T-cell (primary cell): ENCODE results near the gene CNTN5. TPM values are rescaled to one million over a fixed set of nuclear protein-coding genes. Genes with fewer than 3 reads are reported as not detected.

Source experiments
- ATAC-seq, 4 experiments: fragments of 200-7000 bp in 3 of 4; fragments of 150-1000 bp in 1 of 4; cut with Tn5 transposase; replicated peaks in 1 of 4; 1 replicate in 3 of 4; 2 replicates in 1 of 4; pipeline ENCODE4 v1.10.0; 2021; ENCODE audit warnings: moderate library complexity in 3 of 4, mild to moderate bottlenecking in 2 of 4, moderate number of reproducible peaks in 1 of 4
- CTCF ChIA-PET, 2 donors: fragments of 300-600 bp; sonication (Branson Sonifier 250); formaldehyde crosslinking; loops; one replicate each; lab custom pipeline; 2022; ENCODE audit warnings: antibody characterized with exemption in 2 of 2; lab: Charles Lee
- POLR2A ChIA-PET, 2 donors: fragments of 300-600 bp; sonication (Branson Sonifier 250); formaldehyde crosslinking; loops; one replicate each; lab custom pipeline; 2022; ENCODE audit warnings: antibody characterized with exemption in 2 of 2; lab: Charles Lee
- DNase-seq, 35 experiments: peaks; one replicate each; pipeline versions ENCODE4 v3.0.0 to v3.0.0-alpha.2; 2013 to 2023
- H3K27ac ChIP-seq: one replicate; pipeline ENCODE4 v1.5.1; 2013; ENCODE audit warnings: low read length
- H3K27me3 ChIP-seq, 2 experiments: replicated peaks in 1 of 2; 1 replicate in 1 of 2; 2 replicates in 1 of 2; pipeline versions ENCODE4 v1.6.1 to v1.7.0; 2013; ENCODE audit warnings: low read length in 1 of 2, mixed read lengths in 1 of 2; ENCODE audit not compliant: control insufficient read depth in 2 of 2, insufficient read depth in 2 of 2; ENCODE audit errors: extremely low read depth in 1 of 2
- H3K36me3 ChIP-seq, 2 donors: 1 replicate in 1 of 2; 2 replicates in 1 of 2; pipeline versions ENCODE4 v1.6.1 to v1.7.0; 2013; ENCODE audit warnings: low read length in 1 of 2; ENCODE audit not compliant: control insufficient read depth in 2 of 2, insufficient read depth in 1 of 2; ENCODE audit errors: extremely low read depth in 1 of 2
- H3K4me1 ChIP-seq, 2 experiments: 1 replicate in 1 of 2; 2 replicates in 1 of 2; pipeline versions ENCODE4 v1.6.1 to v1.7.0; 2013; ENCODE audit warnings: low read length in 2 of 2, mixed read lengths in 1 of 2; ENCODE audit not compliant: insufficient read depth in 2 of 2, control insufficient read depth in 1 of 2; ENCODE audit errors: extremely low read depth in 1 of 2
- H3K4me3 ChIP-seq, 2 donors: 1 replicate in 1 of 2; 2 replicates in 1 of 2; pipeline versions ENCODE4 v1.5.1 to v1.7.0; 2013; ENCODE audit warnings: mild to moderate bottlenecking in 2 of 2, low read length in 1 of 2, moderate library complexity in 1 of 2; ENCODE audit not compliant: control insufficient read depth in 1 of 2; ENCODE audit errors: extremely low read depth in 1 of 2
- H3K9me3 ChIP-seq: 2 replicates; pipeline ENCODE4 v1.7.0; 2013
- H3K27ac Mint-ChIP-seq, 2 donors: one replicate each; pipeline ENCODE4 v1.8.0; 2020 to 2021; ENCODE audit warnings: mild to moderate bottlenecking in 2 of 2, mixed read lengths in 2 of 2
- H3K27me3 Mint-ChIP-seq, 2 donors: one replicate each; pipeline ENCODE4 v1.8.0; 2021 to 2022; ENCODE audit warnings: mixed read lengths in 2 of 2
- H3K36me3 Mint-ChIP-seq: one replicate; pipeline ENCODE4 v1.8.0; 2021; ENCODE audit warnings: mixed read lengths
- H3K4me1 Mint-ChIP-seq, 3 donors: one replicate each; pipeline ENCODE4 v1.8.0; 2020 to 2022; ENCODE audit warnings: mixed read lengths in 3 of 3, mild to moderate bottlenecking in 1 of 3
- H3K4me3 Mint-ChIP-seq, 3 donors: one replicate each; pipeline ENCODE4 v1.8.0; 2020 to 2022; ENCODE audit warnings: mild to moderate bottlenecking in 3 of 3, mixed read lengths in 3 of 3, moderate library complexity in 3 of 3
- H3K9me3 Mint-ChIP-seq, 3 donors: one replicate each; pipeline ENCODE4 v1.8.0; 2020 to 2022; ENCODE audit warnings: mixed read lengths in 3 of 3
- whole genome bisulfite sequencing: methylation state at CpG from one replicate; pipeline ENCODE4 v1.1.5; 2013; ENCODE audit warnings: missing lambda C conversion rate; ENCODE audit not compliant: insufficient coverage; 5-methylcytosine and 5-hydroxymethylcytosine counted together
- total RNA-seq, 35 experiments: library from RNA in 6 of 35; stranded (reverse) in 6 of 35; fragments of 120-200 nt in 1 of 35; gene quantifications; one replicate each; pipeline versions ENCODE4 v1.2.1 to v1.2.4 and lab custom pipeline; 2013 to 2026

The CNTN5 gene
- total RNA-seq, 5 donors from 2014 or later (not counting 1 experiment from before 2014, with no cell fraction given): not detected

DNA sequence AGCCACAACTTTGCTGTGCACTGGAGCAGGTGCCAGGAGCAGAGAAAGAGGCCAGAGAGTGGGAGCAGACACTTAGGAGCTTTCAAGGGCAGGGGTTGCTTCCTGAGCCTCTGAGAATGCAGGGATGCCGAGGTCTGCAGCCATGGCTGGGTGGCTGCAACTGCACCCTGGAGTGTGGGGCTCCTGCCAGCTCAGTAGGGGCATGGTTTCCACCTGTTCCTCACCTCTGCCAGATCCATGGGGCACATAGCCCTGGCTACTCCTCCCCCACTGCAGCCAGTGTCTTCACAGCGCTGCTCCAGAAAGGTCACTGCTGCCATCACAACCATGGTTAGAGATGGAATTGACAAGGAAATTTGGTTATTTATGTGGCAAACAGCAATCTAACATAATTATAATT lies 404.8 kb downstream of the CNTN5 start:
- ATAC-seq (peak in 1 of 4 experiments; percentile 13), DNase-seq (no peak)
- Histone ChIP-seq H3K36me3 (no peaks in the 10 kb centered on the region), H3K27ac (no peak overlapping the region), H3K4me3 (no peak overlapping the region), H3K4me1 (no peaks in the 10 kb centered on the region), H3K27me3 (no peaks in the 10 kb centered on the region), H3K9me3 (no peaks in the 10 kb centered on the region)
- Mint-ChIP-seq H3K36me3 (no peaks in the 10 kb centered on the region), H3K27ac (no peak overlapping the region), H3K4me3 (no peak overlapping the region), H3K9me3 (peaks cover 4 to 20% (median 7%) of the 10 kb centered on the region in 3 donors), H3K4me1 (no peaks in the 10 kb centered on the region), H3K27me3 (no peaks in the 10 kb centered on the region)
- POLR2A ChIA-PET: no interaction called here
- CTCF ChIA-PET: no interaction called here
- no CpG with 5 or more reads among the region's 2 CpGs for WGBS

DNA sequence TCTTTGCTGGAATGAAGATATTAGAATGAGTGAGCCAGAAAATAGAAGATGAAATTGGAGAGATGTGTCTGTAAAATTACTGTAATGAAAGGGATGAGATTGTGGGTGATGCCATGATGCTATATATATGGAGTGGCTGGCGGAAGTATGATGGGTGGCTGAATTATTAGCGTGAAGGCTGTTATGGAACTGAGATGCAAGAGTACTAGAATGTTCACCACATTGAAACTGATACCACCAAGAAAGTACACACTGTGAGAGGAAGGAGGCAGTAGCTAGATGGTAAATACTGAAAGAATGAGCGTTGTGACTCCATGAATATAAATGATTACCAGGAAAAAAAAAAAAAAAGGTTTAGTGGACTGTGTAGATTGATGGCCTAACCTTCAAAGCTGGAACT lies 411.9 kb downstream of the CNTN5 start:
- no peaks in the 10 kb centered on the region for H3K36me3 Mint-ChIP-seq

GRCh38 chr11:99443276-99443675 lies 422.5 kb downstream of the CNTN5 start:
- no peaks in the 10 kb centered on the region for H3K36me3 Mint-ChIP-seq
- ChIA-PET CTCF (no interaction called here), POLR2A (no interaction called here)
- Histone ChIP-seq H3K4me3 (no peak overlapping the region), H3K36me3 (no peaks in the 10 kb centered on the region), H3K27me3 (no peaks in the 10 kb centered on the region), H3K9me3 (no peaks in the 10 kb centered on the region), H3K4me1 (no peaks in the 10 kb centered on the region), H3K27ac (no peak overlapping the region)
- no peaks in the 10 kb centered on the region for H3K4me1 Mint-ChIP-seq
- no peak overlapping the region for H3K4me3 Mint-ChIP-seq
- H3K27ac Mint-ChIP-seq: no peak overlapping the region
- H3K9me3 Mint-ChIP-seq: peaks cover 5 to 16% (median 7%) of the 10 kb centered on the region in 3 donors
- H3K27me3 Mint-ChIP-seq: no peaks in the 10 kb centered on the region
- DNase-seq: no peak
- no CpG with 5 or more reads among the region's 3 CpGs for WGBS
- ATAC-seq: no peak

More for the DNA sequence above, 411.9 kb downstream of the CNTN5 start:
- Mint-ChIP-seq H3K4me1 (no peaks in the 10 kb centered on the region), H3K27ac (no peak overlapping the region), H3K4me3 (no peak overlapping the region), H3K27me3 (no peaks in the 10 kb centered on the region), H3K9me3 (peaks cover 12 to 23% (median 13%) of the 10 kb centered on the region in 3 donors)
- H3K27me3 ChIP-seq: no peaks in the 10 kb centered on the region
- H3K27ac ChIP-seq: no peak overlapping the region
- no peaks in the 10 kb centered on the region for H3K36me3 ChIP-seq
- CTCF ChIA-PET: no interaction called here
- H3K4me3 ChIP-seq: no peak overlapping the region
- H3K9me3 ChIP-seq: no peaks in the 10 kb centered on the region
- POLR2A ChIA-PET: no interaction called here
- no CpG with 5 or more reads among the region's 3 CpGs for WGBS
- H3K4me1 ChIP-seq: no peaks in the 10 kb centered on the region
- DNase-seq: no peak
- ATAC-seq: no peak

- no peak overlapping the region for H3K4me3 Mint-ChIP-seq
- H3K36me3 ChIP-seq: no peaks in the 10 kb centered on the region
- no CpG with 5 or more reads among the region's 1 CpG for WGBS
- no peaks in the 10 kb centered on the region for H3K4me1 Mint-ChIP-seq
- ChIA-PET CTCF (no interaction called here), POLR2A (interaction anchor here in 1 of 2 donors (0.5 kb wide), 1 partner anchor 24 kb away, joined by 3 read pairs; no protein-coding TSS in a partner anchor)
- no peak overlapping the region for H3K27ac ChIP-seq
- DNase-seq (no peak), ATAC-seq (no peak)
- H3K4me3 ChIP-seq: no peak overlapping the region
- H3K4me1 ChIP-seq: no peaks in the 10 kb centered on the region
- no peak overlapping the region for H3K27ac Mint-ChIP-seq
- no peaks in the 10 kb centered on the region for H3K27me3 Mint-ChIP-seq
- no peaks in the 10 kb centered on the region for H3K9me3 ChIP-seq
- no peaks in the 10 kb centered on the region for H3K36me3 Mint-ChIP-seq
- H3K27me3 ChIP-seq: no peaks in the 10 kb centered on the region
- peaks cover under 1 to 20% (median 5%) of the 10 kb centered on the region in 3 donors for H3K9me3 Mint-ChIP-seq
These were observed 425.7 kb downstream of the CNTN5 start for GRCh38 chr11:99446400-99446799.

DNA sequence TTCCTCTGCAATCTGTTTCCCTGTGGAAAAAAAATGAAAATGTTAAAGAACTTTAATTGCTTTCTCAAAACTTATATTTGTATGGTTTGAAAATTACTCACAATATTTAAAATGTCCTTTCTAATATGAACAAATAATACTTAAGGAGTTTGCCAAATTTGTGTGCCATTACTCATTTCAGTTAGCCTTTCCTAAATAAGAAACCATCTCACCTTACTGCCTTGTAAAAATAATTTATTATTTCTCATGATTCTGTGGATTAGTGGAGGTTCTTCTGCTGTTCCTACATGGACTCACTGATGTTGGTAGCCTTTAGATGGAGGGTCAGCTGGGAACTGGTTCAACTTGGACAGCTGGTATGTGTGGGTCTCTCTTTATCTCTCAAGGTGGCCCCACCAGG lies 428.6 kb downstream of the CNTN5 start:
- Histone ChIP-seq H3K27ac (no peak overlapping the region), H3K27me3 (no peaks in the 10 kb centered on the region), H3K9me3 (no peaks in the 10 kb centered on the region), H3K36me3 (no peaks in the 10 kb centered on the region), H3K4me3 (no peak overlapping the region), H3K4me1 (no peaks in the 10 kb centered on the region)
- Mint-ChIP-seq H3K4me3 (no peak overlapping the region), H3K36me3 (no peaks in the 10 kb centered on the region), H3K9me3 (peaks cover 0 to 17% (median 0%) of the 10 kb centered on the region in 3 donors), H3K4me1 (no peaks in the 10 kb centered on the region), H3K27ac (no peak overlapping the region), H3K27me3 (no peaks in the 10 kb centered on the region)
- ChIA-PET POLR2A (no interaction called here), CTCF (no interaction called here)
- no peak for ATAC-seq
- DNase-seq: no peak

DNA sequence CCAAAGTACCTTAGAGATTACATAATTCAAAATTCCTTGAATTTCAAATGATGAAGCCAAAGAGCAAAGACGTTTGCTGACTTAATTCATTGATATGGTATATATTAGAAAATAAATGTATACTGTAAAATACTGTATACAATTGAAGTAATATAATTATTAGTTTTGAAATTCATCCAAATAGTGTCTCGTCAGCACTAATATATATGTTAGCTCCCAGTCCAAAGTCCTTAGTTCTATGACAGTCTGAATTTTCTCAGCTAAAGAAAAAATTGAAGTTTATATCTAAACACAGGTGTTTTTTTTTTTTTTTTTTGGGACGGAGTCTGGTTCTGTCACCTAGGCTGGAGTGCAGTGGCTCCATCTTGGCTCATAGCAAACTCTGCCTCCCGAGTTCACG lies 431.3 kb downstream of the CNTN5 start:
- H3K27me3 ChIP-seq: no peaks in the 10 kb centered on the region
- H3K36me3 ChIP-seq: no peaks in the 10 kb centered on the region
- H3K27ac ChIP-seq: no peak overlapping the region
- no peaks in the 10 kb centered on the region for H3K4me1 Mint-ChIP-seq
- no peaks in the 10 kb centered on the region for H3K9me3 ChIP-seq
- no peak for DNase-seq
- no peaks in the 10 kb centered on the region for H3K27me3 Mint-ChIP-seq
- POLR2A ChIA-PET: no interaction called here
- 83% methylated on average over 2 of the region's 5 CpGs for WGBS
- no peaks in the 10 kb centered on the region for H3K36me3 Mint-ChIP-seq
- H3K9me3 Mint-ChIP-seq: peaks cover 0 to 18% (median 2%) of the 10 kb centered on the region in 3 donors
- H3K27ac Mint-ChIP-seq: no peak overlapping the region
- H3K4me3 Mint-ChIP-seq: no peak overlapping the region
- no peaks in the 10 kb centered on the region for H3K4me1 ChIP-seq
- CTCF ChIA-PET: no interaction called here
- no peak for ATAC-seq
- no peak overlapping the region for H3K4me3 ChIP-seq

- H3K36me3 Mint-ChIP-seq: no peaks in the 10 kb centered on the region
- H3K9me3 ChIP-seq: no peaks in the 10 kb centered on the region
- H3K27me3 ChIP-seq: no peaks in the 10 kb centered on the region
- no peak overlapping the region for H3K4me3 ChIP-seq
- no peaks in the 10 kb centered on the region for H3K27me3 Mint-ChIP-seq
- no CpG with 5 or more reads among the region's 1 CpG for WGBS
- H3K4me3 Mint-ChIP-seq: no peak overlapping the region
- no peak overlapping the region for H3K27ac ChIP-seq
- H3K36me3 ChIP-seq: no peaks in the 10 kb centered on the region
- H3K4me1 Mint-ChIP-seq: no peaks in the 10 kb centered on the region
- ChIA-PET POLR2A (no interaction called here), CTCF (interaction anchor here in 1 of 2 donors (0.5 kb wide), 1 partner anchor 339 kb away, joined by 8 read pairs; no protein-coding TSS in a partner anchor)
- H3K27ac Mint-ChIP-seq: no peak overlapping the region
- peaks cover 15 to 17% (median 17%) of the 10 kb centered on the region in 3 donors for H3K9me3 Mint-ChIP-seq
- ATAC-seq (no peak), DNase-seq (no peak)
- H3K4me1 ChIP-seq: no peaks in the 10 kb centered on the region
These were observed 441.2 kb downstream of the CNTN5 start for GRCh38 chr11:99461913-99462312.
